ENCODE data around the gene GPATCH3. TPM values are rescaled to one million over a fixed set of nuclear protein-coding genes. Genes with fewer than 3 reads are reported as not detected.

The GPATCH3 gene
- total and polyA plus RNA-seq, 2 donors from 2014 or later, result 15.8 TPM

- H3K4me1 ChIP-seq (ENCODE audit: control insufficient read depth in 2 of 3, insufficient read depth in 2 of 3, low read depth in 1 of 3, low read length in 3 of 3), result peaks cover 0 to 13% (median 9%) of the 10 kb centered on the region in 3 donors
- no peak for TF ChIP-seq CTCF (IDR thresholded peaks at IDR 0.05; ENCODE audit: borderline replicate concordance, extremely low read depth, insufficient read depth)
- H3K36me3 ChIP-seq (ENCODE audit: control insufficient read depth in 2 of 3, insufficient read depth in 3 of 3, low read length in 3 of 3), result no peaks in the 10 kb centered on the region
- peak in 1 of 5 donors; percentile 88 for DNase-seq
- no peaks in the 10 kb centered on the region for H3K9me3 ChIP-seq (ENCODE audit: control insufficient read depth in 2 of 3, insufficient read depth in 1 of 3, low read length in 3 of 3)
- no peaks in the 10 kb centered on the region for H3K27me3 ChIP-seq (ENCODE audit: control insufficient read depth, insufficient read depth, low read length)
- intact Hi-C loops (cut with DNase I), result no loop called here
- H3K9ac ChIP-seq (ENCODE audit: low read length in 3 of 3), result no peak overlapping the region
- no peak for FAIRE-seq
- H3K27ac ChIP-seq (ENCODE audit: low read depth in 2 of 2, low read length in 2 of 2), result peak overlapping the region in 1 of 2 donors; percentile 71
- no peak overlapping the region for H3K4me3 ChIP-seq (ENCODE audit: low read length in 3 of 3)
Measured at GRCh38 chr1:26907071-26907917, 7.0 kb upstream of the GPATCH3 start.

GRCh38 chr1:26900815-26901511 is 696 bp upstream of the GPATCH3 start:
- no peak for TF ChIP-seq CTCF (IDR thresholded peaks at IDR 0.05; ENCODE audit: borderline replicate concordance, extremely low read depth, insufficient read depth)
- Histone ChIP-seq H3K9me3 (ENCODE audit: control insufficient read depth in 2 of 3, insufficient read depth in 1 of 3, low read length in 3 of 3) (no peaks in the 10 kb centered on the region), H3K4me3 (ENCODE audit: low read length in 3 of 3) (peak overlapping the region; percentile 79 to 95 (median 81)), H3K27ac (ENCODE audit: low read depth in 2 of 2, low read length in 2 of 2) (peak overlapping the region; percentile 79 to 87), H3K4me1 (ENCODE audit: control insufficient read depth in 2 of 3, insufficient read depth in 2 of 3, low read depth in 1 of 3, low read length in 3 of 3) (peaks cover 0 to 14% (median 3%) of the 10 kb centered on the region in 3 donors), H3K9ac (ENCODE audit: low read length in 3 of 3) (peak overlapping the region; percentile 90 to 92 (median 90)), H3K27me3 (ENCODE audit: control insufficient read depth, insufficient read depth, low read length) (no peaks in the 10 kb centered on the region), H3K36me3 (ENCODE audit: control insufficient read depth in 2 of 3, insufficient read depth in 3 of 3, low read length in 3 of 3) (no peaks in the 10 kb centered on the region)
- no peak for FAIRE-seq
- intact Hi-C loops (cut with DNase I), result no loop called here
- no peak for DNase-seq

- peaks cover 0 to 14% (median 3%) of the 10 kb centered on the region in 3 donors for H3K4me1 ChIP-seq (ENCODE audit: control insufficient read depth in 2 of 3, insufficient read depth in 2 of 3, low read depth in 1 of 3, low read length in 3 of 3)
- H3K9me3 ChIP-seq (ENCODE audit: control insufficient read depth in 2 of 3, insufficient read depth in 1 of 3, low read length in 3 of 3), result no peaks in the 10 kb centered on the region
- DNase-seq (peak in 1 of 5 donors; percentile 24), FAIRE-seq (no peak)
- no peak overlapping the region for H3K9ac ChIP-seq (ENCODE audit: low read length in 3 of 3)
- no peak overlapping the region for H3K27ac ChIP-seq (ENCODE audit: low read depth in 2 of 2, low read length in 2 of 2)
- H3K36me3 ChIP-seq (ENCODE audit: control insufficient read depth in 2 of 3, insufficient read depth in 3 of 3, low read length in 3 of 3), result peaks cover 2 to 17% (median 11%) of the 10 kb centered on the region in 3 donors
- H3K4me3 ChIP-seq (ENCODE audit: low read length in 3 of 3), result no peak overlapping the region
- H3K27me3 ChIP-seq (ENCODE audit: control insufficient read depth, insufficient read depth, low read length), result no peaks in the 10 kb centered on the region
- TF ChIP-seq CTCF (IDR thresholded peaks at IDR 0.05; ENCODE audit: borderline replicate concordance, extremely low read depth, insufficient read depth), result no peak
- intact Hi-C loops (cut with DNase I), result no loop called here
Measured at GRCh38 chr1:26897351-26897750, 2.9 kb downstream of the GPATCH3 start.
